IMR-90 (cell line): ENCODE measurements around the gene SPATC1L. TPM values are rescaled to one million over a fixed set of nuclear protein-coding genes. Genes with fewer than 3 reads are reported as not detected.

Experiments
- ATAC-seq: fragments of 200-7000 bp; cut with Tn5 transposase; 2 replicates; pipeline ENCODE4 v1.9.1; 2020; ENCODE audit warnings: low read depth, mild to moderate bottlenecking, moderate library complexity
- BruUV-seq: library from RNA; stranded (reverse); fragments of 400-500 nt; replicated peaks from 2 replicates; lab custom pipeline; 2021; lab: Mats Ljungman, UMichigan
- CTCF ChIA-PET: fragments of 300-600 bp; formaldehyde crosslinking; extraction: SDS; loops from one replicate; lab custom pipeline; 2021; ENCODE audit warnings: antibody characterized with exemption; lab: Yijun Ruan, JAX
- POLR2A ChIA-PET: fragments of 300-600 bp; sonication (Branson Sonifier 250); formaldehyde crosslinking; loops from one replicate; lab custom pipeline; 2022; ENCODE audit warnings: antibody characterized with exemption; ENCODE audit not compliant: unreplicated experiment; lab: Charles Lee
- DNase-seq: peaks from one replicate; pipeline ENCODE4 v3.0.0; 2013
- H2AFZ ChIP-seq: replicated peaks from 2 replicates; pipeline ENCODE3; 2013; ENCODE audit warnings: low read length, mild to moderate bottlenecking; ENCODE audit not compliant: poor library complexity
- H2AK5ac ChIP-seq: 2 replicates; pipeline ENCODE4 v1.6.1; 2013; ENCODE audit warnings: low read depth, low read length, inconsistent platforms
- H2AK9ac ChIP-seq: replicated peaks from 2 replicates; pipeline ENCODE3; 2013; ENCODE audit warnings: mild to moderate bottlenecking, low read depth, low read length, moderate library complexity; ENCODE audit not compliant: poor library complexity
- H2BK120ac ChIP-seq: 2 replicates; pipeline ENCODE4 v1.6.1; 2013; ENCODE audit warnings: low read depth, low read length, inconsistent platforms
- H2BK15ac ChIP-seq: 3 replicates; pipeline ENCODE4 v1.6.1; 2013; ENCODE audit warnings: low read depth, low read length, inconsistent platforms
- H2BK20ac ChIP-seq: 2 replicates; pipeline ENCODE4 v1.6.1; 2013; ENCODE audit warnings: low read depth, mild to moderate bottlenecking, inconsistent platforms, low read length, moderate library complexity
- H2BK5ac ChIP-seq: 2 replicates; pipeline ENCODE4 v1.6.1; 2013; ENCODE audit warnings: mild to moderate bottlenecking, low read depth, low read length, inconsistent platforms; ENCODE audit not compliant: poor library complexity, severe bottlenecking
- H3K14ac ChIP-seq: replicated peaks from 2 replicates; pipeline ENCODE4 v1.6.1; 2013; ENCODE audit warnings: low read depth, low read length, inconsistent platforms
- H3K18ac ChIP-seq: 2 replicates; pipeline ENCODE4 v1.6.1; 2013; ENCODE audit warnings: low read depth, low read length, control low read depth
- H3K23ac ChIP-seq: 2 replicates; pipeline ENCODE4 v1.6.1; 2013; ENCODE audit warnings: low read depth, low read length, inconsistent platforms
- H3K27ac ChIP-seq: 2 replicates; pipeline ENCODE4 v1.5.1; 2013; ENCODE audit warnings: mild to moderate bottlenecking, control low read depth, low read length; ENCODE audit not compliant: insufficient read depth
- H3K27me3 ChIP-seq: 2 replicates; pipeline ENCODE4 v1.6.1; 2013; ENCODE audit warnings: low read length; ENCODE audit not compliant: control insufficient read depth, insufficient read depth
- H3K36me3 ChIP-seq: 2 replicates; pipeline ENCODE4 v1.6.1; 2013; ENCODE audit warnings: low read length, mixed read lengths; ENCODE audit not compliant: control insufficient read depth, insufficient read depth
- H3K4ac ChIP-seq: 2 replicates; pipeline ENCODE4 v1.6.1; 2013; ENCODE audit warnings: low read depth, low read length, inconsistent platforms
- H3K4me1 ChIP-seq: 2 replicates; pipeline ENCODE4 v1.6.1; 2013; ENCODE audit warnings: low read length, mixed read lengths; ENCODE audit not compliant: control insufficient read depth, insufficient read depth
- H3K4me2 ChIP-seq: 2 replicates; pipeline ENCODE4 v1.6.1; 2013; ENCODE audit warnings: low read depth, mild to moderate bottlenecking, control low read depth, low read length, moderate library complexity
- H3K4me3 ChIP-seq: 2 replicates; pipeline ENCODE4 v1.5.1; 2013; ENCODE audit warnings: low read depth, mild to moderate bottlenecking, control low read depth, low read length, moderate library complexity; ENCODE audit not compliant: insufficient read depth
- H3K56ac ChIP-seq: 2 replicates; pipeline ENCODE4 v1.6.1; 2013; ENCODE audit warnings: low read length, inconsistent platforms; ENCODE audit not compliant: insufficient read depth; ENCODE audit errors: extremely low read depth
- H3K79me1 ChIP-seq, 2 experiments: 2 replicates each; pipeline ENCODE4 v1.6.1; 2013; ENCODE audit warnings: low read length in 2 of 2, inconsistent platforms in 1 of 2, low read depth in 1 of 2
- H3K9ac ChIP-seq: 2 replicates; pipeline ENCODE4 v1.6.1; 2013; ENCODE audit warnings: low read depth, low read length, control low read depth
- H3K9me1 ChIP-seq: 2 replicates; pipeline ENCODE4 v1.6.1; 2013; ENCODE audit warnings: low read length, inconsistent platforms; ENCODE audit not compliant: insufficient read depth
- H3K9me3 ChIP-seq: 2 replicates; pipeline ENCODE4 v1.6.1; 2013; ENCODE audit warnings: low read length; ENCODE audit not compliant: control insufficient read depth, insufficient read depth
- H4K20me1 ChIP-seq: 2 replicates; pipeline ENCODE4 v1.6.1; 2013; ENCODE audit warnings: low read length, inconsistent platforms; ENCODE audit not compliant: insufficient read depth
- H4K5ac ChIP-seq: 2 replicates; pipeline ENCODE4 v1.6.1; 2013; ENCODE audit warnings: mild to moderate bottlenecking, low read depth, low read length, control low read depth
- H4K8ac ChIP-seq, 2 experiments: 2 replicates each; pipeline ENCODE4 v1.6.1; 2013; ENCODE audit warnings: low read depth in 2 of 2, low read length in 2 of 2, control low read depth in 1 of 2, inconsistent platforms in 1 of 2
- H4K91ac ChIP-seq: 2 replicates; pipeline ENCODE4 v1.6.1; 2013; ENCODE audit warnings: low read depth, low read length, inconsistent platforms; ENCODE audit not compliant: insufficient read depth
- NFE2L2 ChIP-seq: fragments of 150-350 bp; IDR thresholded peaks from 2 replicates; pipeline ENCODE4 v1.6.1; 2016; ENCODE audit warnings: low read depth, mild to moderate bottlenecking, low read length
- POLR2A ChIP-seq: IDR thresholded peaks from 2 replicates; pipeline ENCODE4 v1.6.1; 2012; ENCODE audit warnings: mild to moderate bottlenecking, low read depth, low read length
- RAD21 ChIP-seq: IDR thresholded peaks from 2 replicates; pipeline ENCODE4 v1.6.1; 2012; ENCODE audit warnings: low read length, improper control_type of control experiment
- RFX5 ChIP-seq: IDR thresholded peaks from 2 replicates; pipeline ENCODE4 v1.8.0; 2012; ENCODE audit warnings: low read depth, mild to moderate bottlenecking, low read length, moderate library complexity
- WGBS, 2 experiments: methylation state at CpG; one replicate each; pipeline versions ENCODE4 v1.1.5 to v1.1.7; 2013; ENCODE audit warnings: missing lambda C conversion rate in 2 of 2; ENCODE audit not compliant: insufficient read length in 1 of 2; ENCODE audit errors: extremely low coverage in 2 of 2; 5-methylcytosine and 5-hydroxymethylcytosine counted together
- dilution Hi-C: fragments of 300-500 bp; cut with HindIII; formaldehyde crosslinking; loops from one replicate; pipeline ENCODE4 v1.14.3; 2018; ENCODE audit warnings: low sequenced_read_pairs; ENCODE audit not compliant: unreplicated experiment
- in situ Hi-C: fragments of 300-500 bp; cut with MboI; formaldehyde crosslinking; loops from 3 replicates; pipeline ENCODE4 v1.14.3; 2019; ENCODE audit warnings: low sequenced_read_pairs, inconsistent platforms, mixed read lengths
- intact Hi-C: fragments of 100-400 bp; cut with micrococcal nuclease; formaldehyde crosslinking; loops from 2 replicates; pipeline ENCODE4 v1.10.0; 2022
- polyA plus RNA-seq, 3 experiments: library from polyadenylated mRNA; depleted of rRNA; stranded (reverse); fragments of >200 nt; gene quantifications; 2 replicates each; pipeline ENCODE4 v1.2.3, GENCODE V29; 2012; ENCODE audit warnings: low replicate concordance in 1 of 3
- total RNA-seq: library from RNA; depleted of rRNA; stranded (reverse); fragments of >200 nt; gene quantifications from 2 replicates; pipeline ENCODE4 v1.2.3, GENCODE V29; 2012
- TF ChIP-seq, protein P1 (sequence below): fragments of 150-350 bp; IDR thresholded peaks from 2 replicates; pipeline ENCODE4 v1.6.1; 2016; ENCODE audit warnings: low read depth, mild to moderate bottlenecking, low read length, moderate library complexity, borderline replicate concordance

SPATC1L gene
- total and polyA plus RNA-seq, 2 of the 4 experiments (the other 2 are of a cell fraction): 3.8 to 17.2 TPM

DNA sequence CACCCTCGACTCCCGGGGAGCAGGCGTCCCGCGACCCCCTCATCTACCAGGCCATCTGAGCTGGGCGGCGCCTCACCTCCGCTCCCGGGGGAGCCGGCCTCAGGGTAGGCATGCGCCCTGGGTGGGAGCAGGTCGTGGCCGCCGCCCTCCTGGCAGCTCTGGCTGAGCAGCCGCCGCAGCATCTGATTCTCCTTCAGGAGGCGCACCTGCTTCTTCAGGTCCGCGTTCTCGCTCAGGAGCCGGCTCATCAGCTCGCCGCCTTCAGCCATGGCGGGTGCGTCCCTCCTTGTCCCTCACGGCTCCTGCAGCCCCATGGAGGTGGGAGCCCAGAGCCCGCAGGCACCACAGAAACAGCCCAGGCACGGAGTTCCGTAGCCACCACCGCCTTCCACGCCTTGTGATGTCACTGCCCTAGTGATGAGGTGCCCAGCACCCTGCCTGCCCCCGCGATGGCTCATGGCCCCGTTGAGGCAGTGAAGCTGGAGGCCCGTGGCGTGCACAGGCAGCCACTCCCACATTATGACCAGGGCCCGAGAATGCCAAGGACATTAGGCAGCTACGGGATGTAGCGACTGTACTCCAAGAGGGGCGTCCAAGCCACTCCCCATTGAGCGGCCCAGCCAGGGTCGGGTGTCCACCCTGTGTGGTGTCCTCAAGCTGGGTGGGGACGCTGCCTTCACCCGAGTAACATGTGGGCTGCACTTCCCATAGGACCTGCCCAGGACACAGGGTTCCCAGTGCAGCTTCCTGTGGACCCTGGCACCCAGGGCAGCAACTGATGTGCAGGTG lies 1.5 kb downstream of the SPATC1L start:
- H3K36me3 ChIP-seq: 0 out of 2 replicates have a peak, but pooled peaks cover under 1% of the 10 kb centered on the region
- no peak overlapping the region for H2AK5ac ChIP-seq
- H3K79me1 ChIP-seq: peaks cover 4 to 8% of the 10 kb centered on the region in 2 experiments; a peak in 3 of 4 replicates
- peak overlapping the region; percentile 93 for H2AK9ac ChIP-seq
- H4K91ac ChIP-seq: no peak overlapping the region
- in situ Hi-C loops (no loop called here), intact Hi-C loops (no loop called here), dilution Hi-C loops (no loop called here)
- H2BK20ac ChIP-seq: no peak overlapping the region
- no peak overlapping the region for H3K56ac ChIP-seq
- WGBS, 2 experiments: 91% methylated on average over 21 of the region's 44 CpGs; no CpG with 5 or more reads in 1 of the 2 experiments
- peak overlapping the region; percentile 37 for H2AFZ ChIP-seq
- no peak overlapping the region for H3K14ac ChIP-seq
- H2BK120ac ChIP-seq: no peak overlapping the region
- no peaks in the 10 kb centered on the region for H3K27me3 ChIP-seq
- H3K4me1 ChIP-seq: peaks cover 7% of the 10 kb centered on the region; the same call in 1 of the 2 replicates
- H3K23ac ChIP-seq: no peak overlapping the region
- peaks cover 4% of the 10 kb centered on the region for H3K9me1 ChIP-seq
- BruUV-seq: no TSS peak
- no peaks in the 10 kb centered on the region for H3K9me3 ChIP-seq
- ChIA-PET CTCF (no interaction called here), POLR2A (interaction anchor here (0.6 kb wide), 1 partner anchor 403 kb away, joined by 3 read pairs; no protein-coding TSS in a partner anchor)
- H2BK15ac ChIP-seq: no peak overlapping the region
- no peak overlapping the region for H3K18ac ChIP-seq
- TF ChIP-seq RFX5 (no peak), RAD21 (no peak), POLR2A (no peak), NFE2L2 (no peak)
- TF ChIP-seq, protein P1, sequence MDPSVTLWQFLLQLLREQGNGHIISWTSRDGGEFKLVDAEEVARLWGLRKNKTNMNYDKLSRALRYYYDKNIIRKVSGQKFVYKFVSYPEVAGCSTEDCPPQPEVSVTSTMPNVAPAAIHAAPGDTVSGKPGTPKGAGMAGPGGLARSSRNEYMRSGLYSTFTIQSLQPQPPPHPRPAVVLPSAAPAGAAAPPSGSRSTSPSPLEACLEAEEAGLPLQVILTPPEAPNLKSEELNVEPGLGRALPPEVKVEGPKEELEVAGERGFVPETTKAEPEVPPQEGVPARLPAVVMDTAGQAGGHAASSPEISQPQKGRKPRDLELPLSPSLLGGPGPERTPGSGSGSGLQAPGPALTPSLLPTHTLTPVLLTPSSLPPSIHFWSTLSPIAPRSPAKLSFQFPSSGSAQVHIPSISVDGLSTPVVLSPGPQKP: no peak
- DNase-seq (no peak), ATAC-seq (no peak)
- no peak overlapping the region for H2BK5ac ChIP-seq
- no peak overlapping the region for H4K8ac ChIP-seq
- no peak overlapping the region for H3K9ac ChIP-seq
- H3K4me3 ChIP-seq: no peak overlapping the region
- H3K4me2 ChIP-seq: peak overlapping the region; percentile 37; the same call in 1 of the 2 replicates
- no peak overlapping the region for H4K5ac ChIP-seq
- no peaks in the 10 kb centered on the region for H4K20me1 ChIP-seq
- no peak overlapping the region for H3K4ac ChIP-seq
- no peak overlapping the region for H3K27ac ChIP-seq
